NOMO-1 treated with DMSO at 0.1 percent for 48 hours (cell line): ENCODE data around the gene TES.

Source experiments
- DNase-seq: peaks from one replicate; lab custom pipeline; 2025; ENCODE audit not compliant: unreplicated experiment; lab: John Stamatoyannopoulos, UW

Gene TES

GRCh38 chr7:116193329-116194087 lies 16.8 kb upstream of the TES start:
- no peak for DNase-seq

DNA sequence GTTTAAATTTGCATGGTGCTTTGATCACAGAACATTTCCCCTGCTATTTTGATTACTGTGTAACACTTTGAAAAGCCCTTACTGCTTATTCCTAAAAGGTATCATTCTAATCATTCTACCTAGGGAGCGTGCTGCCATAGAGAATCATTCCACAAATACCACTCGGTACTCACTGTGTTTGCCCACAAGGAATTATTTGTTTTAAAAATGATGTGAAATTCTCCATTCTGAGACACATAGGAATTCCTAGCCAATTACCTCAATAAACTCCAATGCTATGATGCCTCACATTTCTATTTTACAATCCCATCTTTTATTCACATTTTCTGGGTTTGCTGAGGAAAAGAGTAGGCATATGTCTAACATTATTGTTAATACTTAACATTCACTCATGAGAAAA lies 16.2 kb upstream of the TES start:
- DNase-seq: no peak

- DNase-seq: no peak
Measured at GRCh38 chr7:116195451-116195850, 14.9 kb upstream of the TES start.

DNA sequence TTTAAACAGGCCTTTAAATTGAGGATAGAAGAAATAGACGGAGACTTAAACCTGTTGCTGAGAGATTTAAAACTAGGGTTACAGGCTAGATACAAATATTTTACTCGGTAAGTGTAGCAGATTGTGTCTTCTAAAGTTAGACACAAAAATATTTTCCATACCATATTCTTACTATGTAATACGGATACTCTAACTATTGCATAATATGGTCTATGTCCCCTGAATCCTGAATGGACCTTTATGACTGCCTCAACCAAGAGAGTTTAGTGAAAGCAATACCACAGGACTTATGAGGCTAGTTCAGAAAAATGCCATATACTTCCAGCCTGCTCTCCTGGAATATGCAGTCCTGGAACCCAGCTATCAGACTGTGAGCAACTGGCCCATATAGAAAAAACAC lies 13.4 kb upstream of the TES start:
- DNase-seq: no peak

- DNase-seq: no peak
Measured at GRCh38 chr7:116197360-116197759, 13.0 kb upstream of the TES start.

DNA sequence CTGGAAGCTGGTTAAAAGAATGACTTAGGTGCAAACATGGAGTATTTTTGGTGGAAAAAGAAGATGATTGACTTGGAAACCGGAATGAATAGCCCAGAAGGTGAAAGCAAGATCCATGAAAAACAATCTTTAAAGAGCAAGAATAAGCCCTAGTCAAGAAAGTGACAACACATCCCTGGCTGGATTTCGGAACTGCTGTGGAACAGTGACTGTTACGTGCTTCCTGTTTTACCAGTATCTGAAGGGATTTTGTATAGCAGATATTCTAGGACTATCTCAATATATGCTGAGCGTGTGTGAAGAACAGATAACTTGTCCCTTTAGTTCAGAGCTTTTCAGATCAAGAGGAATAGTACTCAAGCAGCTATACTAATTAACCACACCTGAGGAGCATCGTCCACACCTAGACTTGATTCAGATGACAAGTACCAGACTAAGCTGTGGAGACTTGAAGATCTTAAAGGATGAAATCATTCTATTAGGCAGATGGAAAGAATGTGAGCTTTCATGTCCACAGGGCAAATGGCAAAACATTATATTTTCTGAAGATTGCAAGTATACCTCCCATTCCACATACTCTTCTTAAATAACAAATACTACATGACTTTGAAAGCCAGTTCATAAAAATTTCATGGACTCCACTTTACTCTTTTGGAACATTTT lies 11.5 kb upstream of the TES start:
- DNase-seq: no peak

DNA sequence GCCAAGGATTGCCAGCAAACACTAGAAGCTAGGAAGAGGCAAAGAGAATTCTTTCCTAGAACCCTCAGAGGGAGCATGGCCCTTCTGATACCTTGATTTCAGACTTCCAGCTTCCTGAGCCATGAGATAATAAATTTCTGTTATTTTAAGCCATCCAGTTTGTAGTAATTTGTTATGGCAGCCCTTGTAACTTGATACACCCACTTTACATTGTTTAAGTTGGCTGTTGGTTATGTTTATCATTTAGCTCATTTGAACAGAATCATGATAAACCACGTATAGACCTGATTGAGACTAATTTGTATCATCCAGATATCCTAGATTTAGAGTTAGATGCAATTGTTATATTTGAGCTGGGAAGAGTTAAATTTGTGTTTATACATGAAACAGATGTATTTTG lies 9.4 kb upstream of the TES start:
- no peak for DNase-seq

DNA sequence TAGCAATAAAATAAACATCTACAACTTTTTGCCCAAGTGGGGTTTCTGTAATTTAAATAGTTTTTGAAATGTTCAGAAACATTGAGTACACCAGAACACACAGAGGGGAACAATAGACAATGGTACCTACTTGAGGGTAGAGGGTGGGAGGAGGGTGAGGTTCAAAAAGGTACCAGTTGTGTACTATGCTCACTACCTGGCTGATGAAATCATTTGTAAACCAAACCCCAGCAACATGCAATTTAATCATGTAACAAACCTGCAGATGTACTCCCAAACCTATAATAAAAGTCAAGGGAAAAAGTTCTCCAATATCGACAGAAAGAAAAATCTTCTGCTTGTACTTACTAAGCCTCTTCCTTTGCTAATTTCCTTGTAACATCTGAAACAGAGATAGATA lies 4.2 kb upstream of the TES start:
- no peak for DNase-seq

GRCh38 chr7:116208919-116209318 lies 1.4 kb upstream of the TES start:
- no peak for DNase-seq

DNA sequence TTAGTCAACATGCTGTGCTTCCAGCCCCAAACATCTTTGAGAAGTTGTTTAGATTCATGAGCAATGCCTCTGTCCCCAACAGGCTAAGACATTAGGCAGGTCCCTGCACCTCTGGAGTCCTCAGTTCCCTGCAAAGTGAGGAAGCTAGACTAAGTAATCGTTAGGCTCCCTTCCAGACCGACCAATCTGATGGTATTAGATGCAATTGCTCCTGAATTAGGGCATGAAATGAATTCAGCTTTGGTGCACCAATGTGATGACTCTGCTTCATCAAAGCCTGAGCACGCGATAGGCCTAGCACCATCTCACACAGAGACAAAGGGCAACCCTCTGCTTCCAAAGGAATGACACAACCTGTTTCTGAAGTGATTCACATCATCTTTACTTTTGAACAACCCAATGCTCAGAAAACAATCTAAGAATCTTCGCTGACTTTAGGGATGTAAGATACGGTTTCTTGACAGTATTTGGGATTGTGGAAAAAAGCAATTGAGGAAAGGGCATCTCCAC lies 723 bp upstream of the TES start:
- no peak for DNase-seq

DNA sequence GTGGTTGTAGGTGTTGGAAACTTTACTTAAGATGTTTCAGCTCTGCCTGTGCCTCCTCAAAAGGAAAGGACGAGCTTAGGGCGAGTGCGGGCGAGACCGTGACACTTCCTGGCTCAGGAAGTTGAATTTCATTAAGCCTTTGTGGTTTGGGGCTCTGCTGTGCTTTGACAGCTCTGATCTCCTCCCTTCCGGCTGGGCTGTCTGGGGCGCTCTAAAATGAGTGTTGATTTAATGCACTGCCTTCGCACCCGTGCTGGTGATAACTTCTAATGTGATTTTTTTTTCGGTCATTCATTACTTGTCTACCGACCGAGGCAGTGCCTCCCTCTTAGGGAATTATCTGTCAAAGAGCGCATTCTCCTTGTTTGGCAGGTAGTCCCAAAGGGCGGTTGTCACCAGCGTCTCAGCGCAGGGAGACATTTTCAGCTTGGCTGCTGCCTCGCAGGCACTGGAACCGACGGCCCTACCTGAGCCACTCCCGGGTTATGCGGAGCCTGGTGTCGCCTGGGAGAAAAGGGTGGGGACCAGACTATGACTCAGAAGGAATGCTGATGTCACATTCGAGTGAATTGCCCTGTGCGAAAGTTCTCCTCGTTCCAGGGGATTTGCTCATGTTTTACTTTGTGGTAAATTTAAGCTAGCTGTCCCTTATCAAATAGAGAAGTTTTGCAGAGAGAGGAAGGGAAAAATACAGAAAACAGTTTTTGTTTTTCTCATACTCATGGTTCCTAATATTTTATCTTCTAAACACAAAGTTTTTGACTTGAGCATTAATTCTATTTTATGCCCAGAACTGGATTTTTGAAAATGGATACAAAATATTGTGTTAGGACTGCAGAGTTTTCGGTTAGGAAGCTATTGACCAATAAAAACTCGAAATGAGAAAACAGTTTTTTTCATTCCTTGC lies 920 bp downstream of the TES start:
- DNase-seq: peak; percentile 54

GRCh38 chr7:116211913-116212596 lies 1.7 kb downstream of the TES start:
- DNase-seq: no peak

GRCh38 chr7:116212869-116213268 lies 2.5 kb downstream of the TES start:
- DNase-seq: no peak

DNA sequence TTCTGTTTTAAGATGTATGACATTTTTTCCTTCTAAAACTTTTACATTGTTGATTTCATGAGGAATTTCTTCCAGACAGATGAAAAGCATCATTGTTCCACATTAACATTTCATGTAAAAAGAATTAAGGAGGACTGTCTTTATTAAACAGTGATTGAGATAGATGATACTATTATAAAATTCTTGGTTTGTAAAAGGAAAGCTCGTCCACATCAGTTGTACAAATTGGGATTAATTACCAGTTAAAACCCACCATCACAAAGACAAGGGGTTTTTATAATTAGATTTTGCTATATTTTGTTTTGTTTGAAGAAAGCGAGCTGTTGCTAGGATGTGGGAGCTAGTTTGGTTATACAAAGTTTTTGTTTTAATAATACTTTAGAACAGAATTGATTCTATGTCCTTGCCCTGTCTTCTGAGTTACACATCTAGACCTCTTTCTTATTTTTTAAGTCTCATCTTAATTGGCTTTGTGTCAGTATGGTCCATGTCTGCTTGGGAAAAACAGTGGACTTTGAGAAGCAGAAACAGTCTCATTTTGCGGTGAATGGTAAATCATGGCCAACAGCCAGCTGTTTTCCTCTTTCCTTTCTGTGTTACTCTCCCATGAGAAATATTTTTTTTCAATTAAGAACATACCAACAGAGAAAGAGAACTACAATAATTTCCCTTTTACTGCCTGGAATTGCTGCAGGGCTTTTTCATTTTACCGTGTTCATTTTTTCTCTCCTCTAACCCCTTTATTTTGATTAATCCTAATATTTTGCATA lies 3.2 kb downstream of the TES start:
- DNase-seq: no peak

- no peak for DNase-seq
Measured at GRCh38 chr7:116214921-116215320, 4.6 kb downstream of the TES start.

GRCh38 chr7:116215551-116215950 lies 5.2 kb downstream of the TES start:
- DNase-seq: no peak

DNA sequence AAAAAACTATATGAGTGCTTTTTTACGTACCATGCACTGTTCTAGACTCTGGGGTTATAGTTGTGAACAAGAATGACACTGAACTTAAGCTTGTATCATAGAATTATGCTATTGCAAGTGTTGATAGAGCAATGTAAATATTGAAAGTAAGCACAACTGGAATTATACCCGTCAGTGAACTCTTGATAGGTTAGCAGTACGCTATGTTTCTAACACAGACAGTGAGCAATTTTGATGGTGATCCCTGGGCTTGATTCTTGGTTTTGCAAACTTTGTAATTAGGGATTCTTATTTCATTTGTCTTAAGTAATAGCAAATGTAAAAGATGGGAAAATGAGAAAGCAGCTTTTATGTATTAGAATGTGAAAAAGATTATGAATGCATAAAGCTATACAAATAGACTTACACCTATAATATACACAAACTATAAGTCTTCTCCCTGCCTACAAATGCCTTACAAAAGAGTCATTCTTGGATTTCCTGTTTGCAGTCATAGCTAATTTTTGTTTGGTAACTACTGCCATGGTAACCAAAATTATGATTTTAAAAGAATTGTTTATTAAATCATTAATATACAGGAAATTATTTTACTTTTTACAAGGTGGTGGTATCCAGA lies 6.7 kb downstream of the TES start:
- DNase-seq: no peak

GRCh38 chr7:116218051-116218645 lies 7.8 kb downstream of the TES start:
- DNase-seq: no peak

- DNase-seq: no peak
Measured at GRCh38 chr7:116218747-116219146, 8.4 kb downstream of the TES start.
